Panc1 (cell line): Measurements from ENCODE around the gene ARHGAP32. TPM values are rescaled to one million over a fixed set of nuclear protein-coding genes. Genes with fewer than 3 reads are reported as not detected.

Source experiments
- ATAC-seq: fragments of 200-7000 bp; cut with Tn5 transposase; 2 replicates; pipeline ENCODE4 v1.9.1; 2020; ENCODE audit warnings: mild to moderate bottlenecking, moderate library complexity
- BruUV-seq: library from RNA; stranded (reverse); fragments of 400-500 nt; replicated peaks from 2 replicates; lab custom pipeline; 2021; lab: Mats Ljungman, UMichigan
- CTCF ChIA-PET: fragments of 300-600 bp; sonication (Branson Sonifier 250); formaldehyde crosslinking; loops from one replicate; lab custom pipeline; 2022; ENCODE audit warnings: antibody characterized with exemption; lab: Charles Lee
- POLR2A ChIA-PET: fragments of 300-600 bp; sonication (Branson Sonifier 250); formaldehyde crosslinking; loops from one replicate; lab custom pipeline; 2022; ENCODE audit warnings: antibody characterized with exemption; lab: Charles Lee
- DNase-seq: peaks from one replicate; pipeline ENCODE4 v3.0.0-alpha.2; 2010; ENCODE audit warnings: low read depth, low spot score
- H3K27ac ChIP-seq: 2 replicates; pipeline ENCODE4 v1.5.1; 2011; ENCODE audit warnings: mild to moderate bottlenecking, low read length, inconsistent platforms
- H3K27me3 ChIP-seq: fragments of 200-500 bp; sonication (Bioruptor generic); 2 replicates; pipeline ENCODE4 v1.6.0; 2014; ENCODE audit warnings: low read length, inconsistent platforms; ENCODE audit not compliant: control insufficient read depth, insufficient read depth
- H3K36me3 ChIP-seq: fragments of 200-500 bp; sonication (Bioruptor generic); 2 replicates; pipeline ENCODE4 v1.5.1; 2014; ENCODE audit warnings: inconsistent platforms, mild to moderate bottlenecking, low read length, moderate library complexity; ENCODE audit not compliant: control insufficient read depth, insufficient read depth
- H3K4me1 ChIP-seq: 2 replicates; pipeline ENCODE4 v1.5.1; 2011; ENCODE audit warnings: inconsistent platforms, mild to moderate bottlenecking, low read length, moderate library complexity; ENCODE audit not compliant: control insufficient read depth, insufficient read depth
- H3K4me3 ChIP-seq, 2 experiments: 2 replicates each; pipeline ENCODE4 v1.5.1; 2011 to 2012; ENCODE audit warnings: low read depth in 2 of 2, low read length in 2 of 2, mild to moderate bottlenecking in 2 of 2, inconsistent platforms in 1 of 2, moderate library complexity in 1 of 2
- H3K9me3 ChIP-seq: fragments of 200-500 bp; sonication (Bioruptor generic); 2 replicates; pipeline ENCODE4 v1.5.1; 2014; ENCODE audit warnings: low read depth, mild to moderate bottlenecking, inconsistent platforms, low read length, moderate library complexity; ENCODE audit not compliant: control insufficient read depth, insufficient read depth
- CTCF ChIP-seq: fragments of 450-650 bp; IDR thresholded peaks from 2 replicates; pipeline ENCODE4 v1.5.1; 2017; ENCODE audit warnings: mild to moderate bottlenecking
- POLR2AphosphoS5 ChIP-seq: IDR thresholded peaks from 2 replicates; pipeline ENCODE4 v1.6.1; 2012; ENCODE audit warnings: mild to moderate bottlenecking, low read depth, low read length, moderate library complexity
- REST ChIP-seq, 2 experiments: IDR thresholded peaks; 2 replicates each; pipeline ENCODE4 v1.6.1; 2011 to 2012; ENCODE audit warnings: low read depth in 2 of 2, control low read depth in 1 of 2, low read length in 1 of 2, mild to moderate bottlenecking in 1 of 2, moderate library complexity in 1 of 2; ENCODE audit not compliant: insufficient read depth in 1 of 2
- SIN3A ChIP-seq: IDR thresholded peaks from 2 replicates; pipeline ENCODE4 v1.6.1; 2012; ENCODE audit warnings: low read depth, mild to moderate bottlenecking, low read length, moderate library complexity, borderline replicate concordance; ENCODE audit not compliant: insufficient read depth
- TCF7L2 ChIP-seq: IDR thresholded peaks from 2 replicates; pipeline ENCODE4 v1.6.1; 2011; ENCODE audit warnings: mild to moderate bottlenecking, low read depth, low read length, inconsistent platforms
- in situ Hi-C: cut with HindIII; loops from 2 replicates; pipeline ENCODE4 v1.10.0; 2016; ENCODE audit warnings: low sequenced_read_pairs, low pct_unique_long_range_greater_than_20kb
- intact Hi-C: fragments of 100-400 bp; cut with micrococcal nuclease; formaldehyde crosslinking; loops from one replicate; pipeline ENCODE4 v1.10.0; 2022; ENCODE audit not compliant: unreplicated experiment
- total RNA-seq: library from RNA; stranded (reverse); gene quantifications from one replicate; pipeline ENCODE4 v1.2.1, GENCODE V29; 2021; ENCODE audit not compliant: unreplicated experiment

ARHGAP32 gene
- total RNA-seq, 1 experiment from 2014 or later: 44.6 TPM

- intact Hi-C loops: no loop called here
- no peak for ATAC-seq
- in situ Hi-C loops: no loop called here
- no peak overlapping the region for H3K27ac ChIP-seq
- H3K27me3 ChIP-seq: 0 out of 2 replicates have a peak, but pooled peaks cover 6% of the 10 kb centered on the region
- CTCF ChIA-PET: no interaction called here
- H3K4me3 ChIP-seq: no peak overlapping the region
- H3K36me3 ChIP-seq: no peaks in the 10 kb centered on the region
- POLR2A ChIA-PET: no interaction called here
- no peak for TF ChIP-seq TCF7L2
- TF ChIP-seq POLR2AphosphoS5: no peak
- TF ChIP-seq CTCF: no peak
- no peaks in the 10 kb centered on the region for H3K4me1 ChIP-seq
- BruUV-seq: no TSS peak
- no peaks in the 10 kb centered on the region for H3K9me3 ChIP-seq
- DNase-seq: no peak
These were observed 268.0 kb downstream of the ARHGAP32 start for GRCh38 chr11:128924104-128924503.

- ChIA-PET POLR2A (no interaction called here), CTCF (no interaction called here)
- BruUV-seq: no TSS peak
- intact Hi-C loops: no loop called here
- in situ Hi-C loops: no loop called here
- H3K9me3 ChIP-seq: no peaks in the 10 kb centered on the region
- 0 out of 2 replicates have a peak, but pooled peaks cover 6% of the 10 kb centered on the region for H3K27me3 ChIP-seq
- DNase-seq: no peak
- H3K4me1 ChIP-seq: no peaks in the 10 kb centered on the region
- no peak overlapping the region for H3K4me3 ChIP-seq
- no peak for TF ChIP-seq POLR2AphosphoS5
- TF ChIP-seq CTCF: no peak
- no peak for TF ChIP-seq SIN3A
- no peak for TF ChIP-seq REST (IDR thresholded peaks at IDR 0.05; ENCODE audit: insufficient read depth in 1 of 2, low read depth in 2 of 2, low read length in 1 of 2)
- no peak for TF ChIP-seq TCF7L2
- ATAC-seq: no peak
- no peaks in the 10 kb centered on the region for H3K36me3 ChIP-seq
- H3K27ac ChIP-seq: no peak overlapping the region
These were observed 270.3 kb downstream of the ARHGAP32 start for GRCh38 chr11:128921793-128922192.
